NCI-H1417 treated with DMSO at 0.1 percent for 48 hours (cell line): ENCODE measurements around the gene FSIP1.

Source experiments
- DNase-seq: peaks from one replicate; lab custom pipeline; 2025; lab: John Stamatoyannopoulos, UW

Gene FSIP1

GRCh38 chr15:39720081-39720480 lies 62.6 kb downstream of the FSIP1 start:
- DNase-seq, result no peak

GRCh38 chr15:39719109-39719508 lies 63.5 kb downstream of the FSIP1 start:
- no peak for DNase-seq

- no peak for DNase-seq
Observed at GRCh38 chr15:39717134-39717533, 65.5 kb downstream of the FSIP1 start.

GRCh38 chr15:39714251-39714650 lies 68.4 kb downstream of the FSIP1 start:
- DNase-seq, result no peak

- DNase-seq, result no peak
Observed at GRCh38 chr15:39713846-39714245, 68.8 kb downstream of the FSIP1 start.

GRCh38 chr15:39710681-39711080 lies 72.0 kb downstream of the FSIP1 start:
- no peak for DNase-seq

- no peak for DNase-seq
Observed at GRCh38 chr15:39709941-39710340, 72.7 kb downstream of the FSIP1 start.

GRCh38 chr15:39706206-39706605 lies 76.4 kb downstream of the FSIP1 start:
- no peak for DNase-seq

- DNase-seq, result no peak
Observed at GRCh38 chr15:39704689-39705088, 78.0 kb downstream of the FSIP1 start.

- no peak for DNase-seq
Observed at GRCh38 chr15:39704235-39704634, 78.4 kb downstream of the FSIP1 start.

- DNase-seq, result no peak
Observed at GRCh38 chr15:39701988-39702387, 80.7 kb downstream of the FSIP1 start.

GRCh38 chr15:39700375-39700700 lies 82.3 kb downstream of the FSIP1 start:
- DNase-seq, result no peak

GRCh38 chr15:39699516-39700374 lies 82.9 kb downstream of the FSIP1 start:
- DNase-seq, result no peak

GRCh38 chr15:39698444-39699390 lies 83.9 kb downstream of the FSIP1 start:
- DNase-seq, result no peak

GRCh38 chr15:39697509-39697908 lies 85.1 kb downstream of the FSIP1 start:
- DNase-seq, result no peak

- no peak for DNase-seq
Observed at GRCh38 chr15:39695793-39696192, 86.8 kb downstream of the FSIP1 start.

GRCh38 chr15:39692356-39693327 lies 90.0 kb downstream of the FSIP1 start:
- peak; percentile 12 for DNase-seq

GRCh38 chr15:39690881-39691634 lies 91.6 kb downstream of the FSIP1 start:
- DNase-seq, result no peak

GRCh38 chr15:39687965-39688364 lies 94.7 kb downstream of the FSIP1 start:
- no peak for DNase-seq

- DNase-seq, result no peak
Observed at GRCh38 chr15:39685999-39686613, 96.5 kb downstream of the FSIP1 start.

GRCh38 chr15:39685367-39685766 lies 97.3 kb downstream of the FSIP1 start:
- DNase-seq, result no peak
